ENCODE results near the gene GOSR2. TPM values are rescaled to one million over a fixed set of nuclear protein-coding genes. Genes with fewer than 3 reads are reported as not detected.

Gene GOSR2
- total and polyA plus RNA-seq, 2 of the 8 experiments (the other 6 are each of a cell fraction or from before 2014, with no cell fraction given), result 28.2 to 36.2 TPM

- no peak overlapping the region for H3K4ac ChIP-seq (replicated peaks; ENCODE audit: insufficient read length, low read depth, low read length)
- H2BK20ac ChIP-seq (ENCODE audit: low read length), result no peak overlapping the region
- H3K4me2 ChIP-seq (ENCODE audit: insufficient read depth in 1 of 2, low read depth in 2 of 2, low read length in 2 of 2), result no peak overlapping the region
- no peak for DNase-seq (ENCODE audit: low read depth in 1 of 2, low spot score in 2 of 2)
- no peak overlapping the region for H3K56ac ChIP-seq (replicated peaks; ENCODE audit: insufficient read length, low read depth, low read length)
- H3K79me1 ChIP-seq (ENCODE audit: low read depth, low read length), result no peaks in the 10 kb centered on the region
- WGBS, 2 experiments (ENCODE audit: extremely low coverage in 1 of 2, insufficient coverage in 1 of 2, insufficient read length in 1 of 2, insufficient replicate concordance in 2 of 2, low coverage in 1 of 2, low lambda C conversion rate in 2 of 2, missing lambda C conversion rate in 1 of 2), result 88% methylated on average over 7 of the region's 7 CpGs; no CpG with 5 or more reads in 1 of the 2 experiments
- FAIRE-seq, result no peak
- no peak overlapping the region for H4K91ac ChIP-seq (replicated peaks; ENCODE audit: insufficient read length, low read length)
- H2BK15ac ChIP-seq (ENCODE audit: low read length), result no peak overlapping the region
- TF ChIP-seq KDM4A (IDR thresholded peaks at IDR 0.05; ENCODE audit: low read depth, low read length, severe bottlenecking) (no peak), KDM1A (IDR thresholded peaks at IDR 0.05; ENCODE audit: borderline replicate concordance, low read length) (peak; percentile 87; the same call in 1 of the 2 replicates)
- no peaks in the 10 kb centered on the region for H3K4me1 ChIP-seq (replicated peaks in 1 of 4; ENCODE audit: control insufficient read depth in 3 of 4, insufficient read depth in 4 of 4, low read length in 3 of 4)
- H3K36me3 ChIP-seq (ENCODE audit: control insufficient read depth in 2 of 4, insufficient read depth in 4 of 4, low read length in 3 of 4), result no peaks in the 10 kb centered on the region
- H3K23me2 ChIP-seq (ENCODE audit: low read depth, low read length), result no peaks in the 10 kb centered on the region
- no peak overlapping the region for H2BK5ac ChIP-seq (ENCODE audit: low read depth, low read length)
- no peak overlapping the region for H2BK120ac ChIP-seq (replicated peaks; ENCODE audit: low read depth, low read length)
- H3K18ac ChIP-seq (ENCODE audit: extremely low read depth, low read length), result no peak overlapping the region
- H2BK12ac ChIP-seq (ENCODE audit: low read depth, low read length), result no peak overlapping the region
- peak overlapping the region; percentile 14; the same call in 1 of the 2 replicates for H4K8ac ChIP-seq (ENCODE audit: extremely low read depth, insufficient read depth, low read length)
- no peak overlapping the region for H4K5ac ChIP-seq (ENCODE audit: insufficient read length, low read depth, low read length)
- H2AFZ ChIP-seq (ENCODE audit: low read length), result no peak overlapping the region
- H3K23ac ChIP-seq (ENCODE audit: insufficient read length), result no peak overlapping the region
- H3K4me3 ChIP-seq (ENCODE audit: extremely low read depth in 1 of 4, insufficient read depth in 2 of 4, low read depth in 3 of 4, low read length in 4 of 4), result no peak overlapping the region
- H3K27ac ChIP-seq (ENCODE audit: low read depth, low read length), result no peak overlapping the region
- no peaks in the 10 kb centered on the region for H3K9me3 ChIP-seq (ENCODE audit: insufficient read depth in 2 of 2, low read depth in 1 of 2, low read length in 1 of 2)
- ChIA-PET POLR2A (ENCODE audit: partially characterized antibody) (no interaction called here), CTCF (ENCODE audit: partially characterized antibody) (interaction anchor here (0.6 to 4.3 kb wide), 4 partner anchors 9 to 709 kb away, joined by 3 to 41 read pairs (median 4); no protein-coding TSS in a partner anchor)
- no peak overlapping the region for H3K9ac ChIP-seq (replicated peaks in 1 of 4; ENCODE audit: extremely low read depth in 1 of 4, low read depth in 3 of 4, low read length in 3 of 4)
- no peak overlapping the region for H3K14ac ChIP-seq (ENCODE audit: insufficient read length)
- no peak overlapping the region for H2AK5ac ChIP-seq (ENCODE audit: low read depth, low read length)
- H4K20me1 ChIP-seq (replicated peaks in 1 of 2; ENCODE audit: control insufficient read depth in 1 of 2, insufficient read depth in 2 of 2, low read length in 2 of 2), result no peaks in the 10 kb centered on the region
- H3K79me2 ChIP-seq (ENCODE audit: control insufficient read depth in 1 of 2, insufficient read depth in 2 of 2, low read length in 2 of 2), result no peaks in the 10 kb centered on the region
- no peaks in the 10 kb centered on the region for H3K27me3 ChIP-seq (replicated peaks in 1 of 4; ENCODE audit: control insufficient read depth in 3 of 4, extremely low read depth in 1 of 4, insufficient read depth in 3 of 4, low read length in 3 of 4)
Measured at GRCh38 chr17:46884552-46884951, 38.4 kb upstream of the GOSR2 start.
